ENCODE results near the gene RAB3IL1.

- TF ChIP-seq, protein P1, sequence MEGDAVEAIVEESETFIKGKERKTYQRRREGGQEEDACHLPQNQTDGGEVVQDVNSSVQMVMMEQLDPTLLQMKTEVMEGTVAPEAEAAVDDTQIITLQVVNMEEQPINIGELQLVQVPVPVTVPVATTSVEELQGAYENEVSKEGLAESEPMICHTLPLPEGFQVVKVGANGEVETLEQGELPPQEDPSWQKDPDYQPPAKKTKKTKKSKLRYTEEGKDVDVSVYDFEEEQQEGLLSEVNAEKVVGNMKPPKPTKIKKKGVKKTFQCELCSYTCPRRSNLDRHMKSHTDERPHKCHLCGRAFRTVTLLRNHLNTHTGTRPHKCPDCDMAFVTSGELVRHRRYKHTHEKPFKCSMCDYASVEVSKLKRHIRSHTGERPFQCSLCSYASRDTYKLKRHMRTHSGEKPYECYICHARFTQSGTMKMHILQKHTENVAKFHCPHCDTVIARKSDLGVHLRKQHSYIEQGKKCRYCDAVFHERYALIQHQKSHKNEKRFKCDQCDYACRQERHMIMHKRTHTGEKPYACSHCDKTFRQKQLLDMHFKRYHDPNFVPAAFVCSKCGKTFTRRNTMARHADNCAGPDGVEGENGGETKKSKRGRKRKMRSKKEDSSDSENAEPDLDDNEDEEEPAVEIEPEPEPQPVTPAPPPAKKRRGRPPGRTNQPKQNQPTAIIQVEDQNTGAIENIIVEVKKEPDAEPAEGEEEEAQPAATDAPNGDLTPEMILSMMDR (IDR thresholded peaks at IDR 0.05; ENCODE audit: insufficient read depth, low read length, poor library complexity, severe bottlenecking) = no peak
- TF ChIP-seq EZH2phosphoT487 (conservative IDR thresholded peaks at IDR 0.05; ENCODE audit: low read length) = no peak
Observed at GRCh38 chr11:61881397-61881796, 36.0 kb downstream of the RAB3IL1 start.

All from SU-DHL-6 (cell line).